Testis (tissue), 3 donors: Measurements from ENCODE around the gene CLCN3. TPM values are rescaled to one million over a fixed set of nuclear protein-coding genes. Genes with fewer than 3 reads are reported as not detected.
"Not testable (repeated sequence)": the region's sequence is repeated elsewhere in the genome, so short reads cannot be mapped to it uniquely, and the experiment has no call there.

Experiments used
- DNase-seq: peaks from one replicate; pipeline ENCODE4 v3.0.0-alpha.2; 2019
- H3K27ac ChIP-seq, 2 donors: fragments of 200-600 bp; sonication (generic); one replicate each; pipeline ENCODE4 v1.5.1; 2019
- H3K27me3 ChIP-seq: fragments of 200-600 bp; sonication (generic); one replicate; pipeline ENCODE4 v1.5.1; 2019
- H3K36me3 ChIP-seq: fragments of 200-600 bp; sonication (generic); one replicate; pipeline ENCODE4 v1.5.1; 2017; ENCODE audit warnings: low read depth; ENCODE audit errors: missing control alignments
- H3K4me1 ChIP-seq: fragments of 200-600 bp; sonication (generic); one replicate; pipeline ENCODE4 v1.5.1; 2019
- H3K4me3 ChIP-seq, 2 donors: fragments of 200-600 bp; sonication (generic); one replicate each; pipeline ENCODE4 v1.5.1; 2017 to 2019
- H3K9me3 ChIP-seq: fragments of 200-600 bp; sonication (generic); one replicate; pipeline ENCODE4 v1.5.1; 2017
- CTCF ChIP-seq, 3 experiments: fragments of 450-650 bp in 2 of 3; fragments of 200-600 bp in 1 of 3; sonication (generic) in 1 of 3; IDR thresholded peaks; one replicate each; pipeline ENCODE4 v1.5.1; 2016 to 2019; ENCODE audit warnings: antibody characterized with exemption in 3 of 3, mild to moderate bottlenecking in 2 of 3, moderate library complexity in 1 of 3
- POLR2A ChIP-seq: fragments of 450-650 bp; IDR thresholded peaks from one replicate; pipeline ENCODE4 v1.6.1; 2017; ENCODE audit warnings: antibody characterized with exemption, mild to moderate bottlenecking, moderate library complexity
- WGBS, 2 donors: methylation state at CpG; one replicate each; pipeline ENCODE4 v1.1.5; 2018; 5-methylcytosine and 5-hydroxymethylcytosine counted together
- intact Hi-C: fragments of 100-400 bp; cut with DNase I; formaldehyde crosslinking; loops from one replicate; pipeline ENCODE4 v1.15.1; 2023; ENCODE audit warnings: low total_unique reads
- polyA plus RNA-seq: library from polyadenylated mRNA; stranded (reverse); fragments of 350-450 nt; fragmentation: Illumina TruSeq; extraction: RNeasy Lipid Tissue Mini Kit (QIAGEN cat#74804); gene quantifications from one replicate; pipeline ENCODE4 v1.2.3, GENCODE V29; 2014; ENCODE audit warnings: low read depth, low replicate concordance; ENCODE audit not compliant: insufficient read depth
- total RNA-seq, 2 donors: library from RNA; depleted of rRNA; stranded (reverse); fragments of >200 nt; gene quantifications; one replicate each; pipeline ENCODE4 v1.2.3, GENCODE V29; 2016

The CLCN3 gene
- total and polyA plus RNA-seq, 3 donors from 2014 or later: 63.0 to 97.4 (median 89.2) TPM

DNA sequence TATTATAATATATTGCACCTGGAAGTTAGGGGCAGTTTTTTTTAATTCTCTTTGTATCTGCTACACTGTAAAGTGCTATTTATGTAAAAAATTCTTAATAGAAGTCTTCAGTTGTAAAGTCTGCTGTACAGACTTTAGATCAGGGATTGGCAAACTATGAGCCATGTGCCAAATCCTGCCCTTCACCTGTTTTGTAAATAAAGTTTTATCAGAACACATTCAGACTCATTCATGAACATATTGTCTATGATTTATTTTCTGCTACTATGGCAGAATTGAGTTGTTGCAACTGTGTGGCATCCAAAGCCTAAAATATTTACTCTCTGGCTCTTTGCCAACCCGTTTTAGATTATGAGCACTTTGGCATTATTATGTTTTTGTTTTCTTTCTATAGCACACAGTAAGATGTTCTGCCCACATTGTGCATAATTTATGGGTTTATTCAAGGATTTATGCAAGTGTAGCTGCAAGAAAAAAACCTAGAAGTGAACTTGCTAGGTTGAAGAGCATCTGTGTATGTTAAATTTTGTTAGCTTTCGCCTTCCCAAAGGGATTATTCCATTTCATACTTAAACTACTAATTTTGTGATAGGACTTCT lies 56.9 kb downstream of the CLCN3 start:
- Histone ChIP-seq H3K27ac (no peak overlapping the region), H3K9me3 (no peaks in the 10 kb centered on the region), H3K27me3 (no peaks in the 10 kb centered on the region), H3K4me1 (no peaks in the 10 kb centered on the region), H3K36me3 (no peaks in the 10 kb centered on the region), H3K4me3 (no peak overlapping the region)
- WGBS, 2 donors: 78 to 84% methylated on average over 2 of the region's 2 CpGs
- DNase-seq: no peak
- intact Hi-C loops: no loop called here
- TF ChIP-seq POLR2A: no peak
- TF ChIP-seq CTCF (IDR thresholded peaks at IDR 0.05): no peak

DNA sequence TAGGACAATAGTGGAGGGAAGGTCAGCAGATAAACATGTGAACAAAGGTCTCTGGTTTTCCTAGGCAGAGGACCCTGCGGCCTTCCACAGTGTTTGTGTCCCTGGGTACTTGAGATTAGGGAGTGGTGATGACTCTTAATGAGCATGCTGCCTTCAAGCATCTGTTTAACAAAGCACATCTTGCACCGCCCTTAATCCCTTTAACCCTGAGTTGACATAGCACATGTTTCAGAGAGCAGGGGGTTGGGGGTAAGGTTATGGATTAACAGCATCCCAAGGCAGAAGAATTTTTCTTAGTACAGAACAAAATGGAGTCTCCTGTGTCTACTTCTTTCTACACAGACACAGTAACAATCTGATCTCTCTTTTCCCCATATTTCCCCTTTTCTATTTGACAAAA lies 58.1 kb downstream of the CLCN3 start:
- H3K4me3 ChIP-seq: peak overlapping the region in 1 of 2 donors; percentile 24
- H3K27me3 ChIP-seq, H3K36me3 ChIP-seq, H3K4me1 ChIP-seq, H3K9me3 ChIP-seq, intact Hi-C loops, H3K27ac ChIP-seq, DNase-seq: not testable (repeated sequence)
- 62 to 73% methylated on average over 2 of the region's 2 CpGs for WGBS, 2 donors

DNA sequence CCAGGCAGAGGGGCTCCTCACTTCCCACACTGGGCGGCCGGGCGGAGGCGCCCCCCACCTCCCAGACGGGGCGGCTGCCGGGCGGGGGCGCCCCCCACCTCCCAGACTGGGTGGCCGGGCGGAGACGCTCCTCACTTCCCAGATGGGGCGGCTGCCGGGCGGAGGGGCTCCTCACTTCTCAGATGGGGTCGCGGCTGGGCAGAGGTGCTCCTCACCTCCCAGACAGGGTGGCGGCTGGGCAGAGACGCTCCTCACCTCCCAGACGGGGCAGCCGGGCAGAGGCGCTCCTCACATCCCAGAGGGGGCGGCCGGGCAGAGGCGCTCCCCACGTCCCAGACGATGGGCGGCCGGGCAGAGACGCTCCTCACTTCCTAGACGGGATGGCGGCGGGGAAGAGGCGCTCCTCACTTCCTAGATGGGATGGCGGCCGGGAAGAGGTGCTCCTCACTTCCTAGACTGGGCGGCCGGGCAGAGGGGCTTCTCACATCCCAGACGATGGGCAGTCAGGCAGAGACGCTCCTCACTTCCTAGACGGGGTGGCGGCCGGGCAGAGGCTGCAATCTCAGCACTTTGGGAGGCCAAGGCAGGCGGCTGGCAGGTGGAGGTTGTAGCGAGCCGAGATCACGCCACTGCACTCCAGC lies 58.7 kb downstream of the CLCN3 start:
- H3K27me3 ChIP-seq, H3K36me3 ChIP-seq, H3K4me1 ChIP-seq, DNase-seq, intact Hi-C loops, H3K9me3 ChIP-seq, H3K27ac ChIP-seq: not testable (repeated sequence)
- 85% methylated on average over 46 of the region's 47 CpGs; no CpG with 5 or more reads in 1 of the 2 donors for WGBS, 2 donors
- H3K4me3 ChIP-seq: peak overlapping the region in 1 of 2 donors; percentile 24

DNA sequence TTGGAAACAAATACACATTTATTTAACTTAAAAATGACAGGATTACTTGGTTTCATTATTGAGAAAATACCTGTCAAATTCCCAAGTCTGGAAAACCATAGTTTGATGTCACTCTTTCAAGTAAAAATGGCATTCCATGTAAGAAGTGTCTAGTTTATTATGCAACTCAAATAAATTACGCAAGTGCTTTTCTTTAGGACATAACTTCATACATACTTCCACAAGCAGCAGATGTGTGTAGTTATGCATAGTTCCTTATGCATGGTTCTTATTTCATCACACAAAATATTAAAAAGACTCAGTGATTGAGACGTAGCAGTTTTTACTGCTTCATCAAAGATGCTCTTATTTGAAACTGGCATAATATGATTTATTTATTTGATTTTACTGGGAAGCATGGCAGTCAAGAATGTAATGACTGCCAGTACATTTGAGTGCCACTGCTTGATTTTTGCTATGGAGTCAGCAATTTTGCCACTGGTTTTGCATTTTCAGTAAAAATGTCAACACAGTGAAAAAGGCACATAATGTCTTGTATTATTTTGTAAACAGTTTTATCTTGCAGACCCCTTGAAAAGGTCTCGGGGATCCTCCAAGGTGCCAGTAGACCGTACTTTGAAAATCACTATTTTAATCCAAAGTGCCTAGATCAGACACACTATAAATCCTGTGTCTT lies 62.1 kb downstream of the CLCN3 start:
- intact Hi-C loops: no loop called here
- 94 to 96% methylated on average over 4 of the region's 4 CpGs for WGBS, 2 donors
- TF ChIP-seq POLR2A (no peak), CTCF (IDR thresholded peaks at IDR 0.05) (no peak)
- Histone ChIP-seq H3K4me1 (no peaks in the 10 kb centered on the region), H3K27ac (no peak overlapping the region), H3K36me3 (no peaks in the 10 kb centered on the region), H3K9me3 (no peaks in the 10 kb centered on the region), H3K27me3 (no peaks in the 10 kb centered on the region), H3K4me3 (no peak overlapping the region)
- DNase-seq: no peak

GRCh38 chr4:169689681-169690080 lies 69.3 kb downstream of the CLCN3 start:
- no peaks in the 10 kb centered on the region for H3K4me1 ChIP-seq
- H3K36me3 ChIP-seq: no peaks in the 10 kb centered on the region
- no peak for DNase-seq
- 98% methylated on average over 1 of the region's 1 CpG for WGBS, 2 donors
- intact Hi-C loops: no loop called here
- H3K4me3 ChIP-seq: no peak overlapping the region
- H3K9me3 ChIP-seq: no peaks in the 10 kb centered on the region
- no peak for TF ChIP-seq POLR2A
- TF ChIP-seq CTCF (IDR thresholded peaks at IDR 0.05): no peak
- H3K27ac ChIP-seq: no peak overlapping the region
- H3K27me3 ChIP-seq: no peaks in the 10 kb centered on the region
